GM12878 (cell line): Measurements from ENCODE around the gene COL5A1.

ENCODE experiments used
- CHD2 ChIP-seq: IDR thresholded peaks from 2 replicates; pipeline ENCODE4 v1.6.1; 2011; ENCODE audit warnings: low read depth, low read length, improper control_type of control experiment, borderline replicate concordance
- CTCF ChIP-seq, 3 experiments: IDR thresholded peaks in 2 of 3; conservative IDR thresholded peaks in 1 of 3; 2 replicates each; pipeline ENCODE4 v1.5.1; 2011; ENCODE audit warnings: low read depth in 3 of 3, low read length in 3 of 3, mild to moderate bottlenecking in 3 of 3, control low read depth in 2 of 3, moderate library complexity in 2 of 3, inconsistent platforms in 1 of 3, mixed read lengths in 1 of 3; ENCODE audit not compliant: control insufficient read depth in 2 of 3, insufficient read depth in 1 of 3; ENCODE audit errors: extremely low read depth in 1 of 3
- FOXM1 ChIP-seq: IDR thresholded peaks from 2 replicates; pipeline ENCODE4 v1.6.1; 2012; ENCODE audit warnings: low read depth, mild to moderate bottlenecking, inconsistent platforms, low read length, moderate library complexity
- TCF7 ChIP-seq: IDR thresholded peaks from 2 replicates; pipeline ENCODE4 v1.6.1; 2014; ENCODE audit warnings: antibody characterized with exemption, borderline replicate concordance

DNA sequence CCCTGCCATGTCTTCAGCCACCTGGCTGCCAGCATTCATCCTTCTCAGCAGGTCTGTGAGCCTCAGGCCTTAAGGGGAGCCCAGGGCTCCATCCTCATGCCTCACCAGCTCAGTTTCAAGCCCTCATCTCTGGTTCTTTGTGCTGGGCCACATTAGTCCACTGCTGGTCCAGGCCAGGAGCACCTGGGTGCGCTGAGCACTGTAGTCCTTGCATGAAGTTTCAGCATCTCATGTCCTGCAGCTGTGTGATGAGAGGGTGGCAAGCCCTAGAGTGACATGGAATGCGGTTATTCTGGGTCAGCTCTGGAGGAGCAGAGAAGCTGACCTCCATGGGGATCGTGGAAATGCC, 42.7 kb downstream of the COL5A1 start:
- TF ChIP-seq CTCF (IDR thresholded peaks at IDR 0.05 in 2 of 3, conservative IDR thresholded peaks at IDR 0.05 in 1 of 3; ENCODE audit: control insufficient read depth in 2 of 3, extremely low read depth in 1 of 3, insufficient read depth in 1 of 3, low read depth in 3 of 3, low read length in 3 of 3), result no peak
- no peak for TF ChIP-seq FOXM1
- TF ChIP-seq TCF7, result no peak
- TF ChIP-seq CHD2, result no peak
